HL-60 (cell line): ENCODE data around the gene LBH.

Experiments
- DNase-seq, 2 experiments: peaks; one replicate each; pipeline ENCODE4 v3.0.0-alpha.2; 2010 to 2020; ENCODE audit warnings: low read depth in 1 of 2, low spot score in 1 of 2
- H3K27ac ChIP-seq: fragments of 250-450 bp; sonication (Bioruptor Pico); replicated peaks from 2 replicates; pipeline ENCODE4 v1.5.1; 2020; ENCODE audit warnings: mild to moderate bottlenecking, moderate library complexity
- H3K27me3 ChIP-seq: fragments of 250-450 bp; sonication (Bioruptor Pico); 2 replicates; pipeline ENCODE4 v1.5.1; 2021; ENCODE audit warnings: mild to moderate bottlenecking, moderate library complexity; ENCODE audit not compliant: insufficient read depth, poor library complexity, severe bottlenecking
- H3K4me3 ChIP-seq: replicated peaks from 2 replicates; pipeline ENCODE4 v1.5.1; 2011; ENCODE audit warnings: mild to moderate bottlenecking, control low read depth, low read length; ENCODE audit not compliant: insufficient read depth
- GABPA ChIP-seq: IDR thresholded peaks from 2 replicates; pipeline ENCODE4 v1.6.1; 2012; ENCODE audit warnings: low read depth
- POLR2AphosphoS5 ChIP-seq: IDR thresholded peaks from 2 replicates; pipeline ENCODE4 v1.6.1; 2012; ENCODE audit warnings: low read depth
- SPI1 ChIP-seq: IDR thresholded peaks from 2 replicates; pipeline ENCODE4 v1.6.1; 2012; ENCODE audit warnings: low read depth, mild to moderate bottlenecking, borderline replicate concordance
- TF ChIP-seq, protein P1 (sequence below): IDR thresholded peaks from one replicate; pipeline ENCODE4 v1.5.1; 2011; ENCODE audit warnings: low read length, control low read depth, inconsistent platforms; ENCODE audit not compliant: insufficient read depth
- TF ChIP-seq, protein P2 (sequence below): IDR thresholded peaks from 2 replicates; pipeline ENCODE4 v1.6.1; 2012; ENCODE audit warnings: low read depth; ENCODE audit not compliant: insufficient replicate concordance

The LBH gene

DNA sequence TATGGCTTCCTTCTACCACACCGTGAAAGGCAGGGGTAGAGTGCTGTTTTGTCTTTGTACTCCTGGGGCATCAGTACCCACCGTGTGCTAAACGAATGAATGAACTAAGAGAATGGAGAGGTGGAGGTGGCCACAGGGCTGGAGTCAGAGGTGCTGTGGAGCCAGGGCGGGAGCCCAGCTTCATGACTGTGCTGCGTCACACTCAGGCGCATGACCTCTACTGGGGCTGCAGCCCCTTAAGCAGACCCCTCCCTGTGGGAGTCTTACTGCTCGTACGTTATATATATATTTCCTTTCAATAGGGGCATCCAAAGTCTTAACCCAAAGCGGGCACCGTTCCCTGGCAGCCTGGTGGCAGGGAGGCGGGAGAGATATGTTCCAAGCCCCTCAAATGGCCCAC lies 18.0 kb upstream of the LBH start:
- Histone ChIP-seq H3K27me3 (peaks cover 2% of the 10 kb centered on the region), H3K27ac (no peak overlapping the region), H3K4me3 (no peak overlapping the region)
- no peak for DNase-seq
- TF ChIP-seq, protein P1, sequence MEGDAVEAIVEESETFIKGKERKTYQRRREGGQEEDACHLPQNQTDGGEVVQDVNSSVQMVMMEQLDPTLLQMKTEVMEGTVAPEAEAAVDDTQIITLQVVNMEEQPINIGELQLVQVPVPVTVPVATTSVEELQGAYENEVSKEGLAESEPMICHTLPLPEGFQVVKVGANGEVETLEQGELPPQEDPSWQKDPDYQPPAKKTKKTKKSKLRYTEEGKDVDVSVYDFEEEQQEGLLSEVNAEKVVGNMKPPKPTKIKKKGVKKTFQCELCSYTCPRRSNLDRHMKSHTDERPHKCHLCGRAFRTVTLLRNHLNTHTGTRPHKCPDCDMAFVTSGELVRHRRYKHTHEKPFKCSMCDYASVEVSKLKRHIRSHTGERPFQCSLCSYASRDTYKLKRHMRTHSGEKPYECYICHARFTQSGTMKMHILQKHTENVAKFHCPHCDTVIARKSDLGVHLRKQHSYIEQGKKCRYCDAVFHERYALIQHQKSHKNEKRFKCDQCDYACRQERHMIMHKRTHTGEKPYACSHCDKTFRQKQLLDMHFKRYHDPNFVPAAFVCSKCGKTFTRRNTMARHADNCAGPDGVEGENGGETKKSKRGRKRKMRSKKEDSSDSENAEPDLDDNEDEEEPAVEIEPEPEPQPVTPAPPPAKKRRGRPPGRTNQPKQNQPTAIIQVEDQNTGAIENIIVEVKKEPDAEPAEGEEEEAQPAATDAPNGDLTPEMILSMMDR: no peak
- TF ChIP-seq POLR2AphosphoS5: no peak

DNA sequence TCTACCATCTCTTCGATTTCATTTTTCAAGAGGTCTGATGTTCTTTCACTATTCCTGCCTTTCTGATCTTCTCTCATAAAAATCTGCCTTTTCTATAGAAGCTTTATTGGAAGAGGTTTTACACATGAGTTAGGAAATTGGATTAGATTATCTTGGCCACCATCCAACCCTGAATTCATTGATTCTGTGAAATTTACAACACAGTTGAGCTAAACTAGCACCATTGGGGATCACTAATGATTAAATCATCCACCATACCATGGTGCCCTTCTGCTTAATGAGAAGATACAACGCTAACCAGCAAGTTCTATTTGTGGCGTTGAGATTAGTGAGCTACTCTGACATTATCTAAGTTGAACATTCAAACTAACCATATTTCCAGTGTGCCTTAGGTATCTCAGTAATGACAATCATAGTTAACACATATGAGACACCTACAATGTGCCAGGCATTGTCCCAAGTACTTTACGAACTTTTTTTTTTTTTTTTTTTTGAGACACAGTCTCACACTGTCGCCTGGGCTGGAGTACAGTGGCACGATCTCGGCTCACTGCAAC lies 17.3 kb upstream of the LBH start:
- peaks cover 2% of the 10 kb centered on the region for H3K27me3 ChIP-seq
- TF ChIP-seq, protein P2, sequence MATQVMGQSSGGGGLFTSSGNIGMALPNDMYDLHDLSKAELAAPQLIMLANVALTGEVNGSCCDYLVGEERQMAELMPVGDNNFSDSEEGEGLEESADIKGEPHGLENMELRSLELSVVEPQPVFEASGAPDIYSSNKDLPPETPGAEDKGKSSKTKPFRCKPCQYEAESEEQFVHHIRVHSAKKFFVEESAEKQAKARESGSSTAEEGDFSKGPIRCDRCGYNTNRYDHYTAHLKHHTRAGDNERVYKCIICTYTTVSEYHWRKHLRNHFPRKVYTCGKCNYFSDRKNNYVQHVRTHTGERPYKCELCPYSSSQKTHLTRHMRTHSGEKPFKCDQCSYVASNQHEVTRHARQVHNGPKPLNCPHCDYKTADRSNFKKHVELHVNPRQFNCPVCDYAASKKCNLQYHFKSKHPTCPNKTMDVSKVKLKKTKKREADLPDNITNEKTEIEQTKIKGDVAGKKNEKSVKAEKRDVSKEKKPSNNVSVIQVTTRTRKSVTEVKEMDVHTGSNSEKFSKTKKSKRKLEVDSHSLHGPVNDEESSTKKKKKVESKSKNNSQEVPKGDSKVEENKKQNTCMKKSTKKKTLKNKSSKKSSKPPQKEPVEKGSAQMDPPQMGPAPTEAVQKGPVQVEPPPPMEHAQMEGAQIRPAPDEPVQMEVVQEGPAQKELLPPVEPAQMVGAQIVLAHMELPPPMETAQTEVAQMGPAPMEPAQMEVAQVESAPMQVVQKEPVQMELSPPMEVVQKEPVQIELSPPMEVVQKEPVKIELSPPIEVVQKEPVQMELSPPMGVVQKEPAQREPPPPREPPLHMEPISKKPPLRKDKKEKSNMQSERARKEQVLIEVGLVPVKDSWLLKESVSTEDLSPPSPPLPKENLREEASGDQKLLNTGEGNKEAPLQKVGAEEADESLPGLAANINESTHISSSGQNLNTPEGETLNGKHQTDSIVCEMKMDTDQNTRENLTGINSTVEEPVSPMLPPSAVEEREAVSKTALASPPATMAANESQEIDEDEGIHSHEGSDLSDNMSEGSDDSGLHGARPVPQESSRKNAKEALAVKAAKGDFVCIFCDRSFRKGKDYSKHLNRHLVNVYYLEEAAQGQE: no peak
- TF ChIP-seq POLR2AphosphoS5 (no peak), SPI1 (no peak), GABPA (no peak)
- TF ChIP-seq, protein P1: no peak
- DNase-seq: no peak
- H3K4me3 ChIP-seq: no peak overlapping the region
- H3K27ac ChIP-seq: no peak overlapping the region

DNA sequence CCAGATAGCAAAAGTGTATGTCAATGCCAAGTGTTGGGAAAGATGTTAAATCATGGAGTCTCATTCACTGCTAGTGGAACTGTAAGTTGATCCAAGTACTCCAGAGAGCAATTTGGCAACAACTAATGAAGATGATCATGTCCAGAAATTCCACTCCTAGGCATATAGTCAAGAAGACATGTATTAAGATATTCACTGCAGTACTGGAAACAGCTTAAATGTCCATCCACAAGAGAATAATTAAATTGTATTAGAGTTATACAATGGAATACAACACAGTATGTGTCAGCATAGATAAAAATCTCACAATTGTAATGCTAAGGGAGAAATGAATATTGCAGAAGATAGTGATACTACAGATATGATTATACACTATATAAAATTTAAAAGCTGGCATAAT lies 15.2 kb upstream of the LBH start:
- Histone ChIP-seq H3K27me3 (peaks cover 2% of the 10 kb centered on the region), H3K4me3 (no peak overlapping the region), H3K27ac (no peak overlapping the region)
- no peak for DNase-seq
- TF ChIP-seq SPI1: no peak
- TF ChIP-seq POLR2AphosphoS5: no peak
- TF ChIP-seq, protein P2: no peak
- TF ChIP-seq GABPA: no peak
- TF ChIP-seq, protein P1: no peak

DNA sequence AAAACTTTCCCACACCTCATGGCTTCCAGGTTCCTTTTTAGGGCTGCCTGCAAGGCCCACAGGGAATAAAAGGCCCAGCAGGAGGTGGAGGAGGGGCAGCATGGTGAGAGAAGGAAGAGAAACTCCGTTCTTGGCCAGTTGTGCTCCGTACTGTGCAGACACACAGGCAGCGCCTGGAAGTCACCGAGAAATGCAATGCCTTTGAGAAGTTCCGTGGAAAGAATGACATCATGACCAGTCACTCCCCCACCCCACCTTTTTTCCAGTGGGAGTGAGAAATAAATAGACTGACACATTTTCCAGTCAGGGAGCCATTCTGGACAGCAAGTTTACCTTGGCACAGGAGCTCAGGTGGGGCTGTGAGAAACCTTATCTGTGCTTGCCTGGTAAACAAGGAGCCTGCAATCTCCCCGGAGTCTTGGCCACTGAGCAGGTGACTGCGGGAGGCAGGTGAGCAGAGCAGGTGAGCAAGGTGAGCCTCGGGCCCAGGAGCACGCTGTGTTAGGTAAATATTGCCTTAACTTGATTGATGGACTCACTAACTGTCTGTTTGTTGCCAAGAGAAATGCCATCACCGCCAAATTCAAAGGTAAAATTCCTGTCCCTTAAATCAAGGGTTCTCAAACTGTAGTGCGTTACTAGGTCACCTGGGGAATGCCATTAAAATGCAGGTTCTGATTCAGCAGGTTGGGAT lies 13.5 kb upstream of the LBH start:
- DNase-seq: no peak
- peaks cover 2% of the 10 kb centered on the region for H3K27me3 ChIP-seq
- TF ChIP-seq GABPA: no peak
- no peak for TF ChIP-seq POLR2AphosphoS5
- TF ChIP-seq, protein P2: no peak
- TF ChIP-seq SPI1: no peak
- TF ChIP-seq, protein P1: no peak
- H3K27ac ChIP-seq: no peak overlapping the region
- H3K4me3 ChIP-seq: no peak overlapping the region
